OCI-LY7 (cell line): Measurements from ENCODE around the gene PLXNA1. TPM values are rescaled to one million over a fixed set of nuclear protein-coding genes. Genes with fewer than 3 reads are reported as not detected.

Source experiments
- BruUV-seq: library from RNA; stranded (reverse); fragments of 400-500 nt; replicated peaks from 2 replicates; lab custom pipeline; 2021; lab: Mats Ljungman, UMichigan
- CTCF ChIA-PET: fragments of 300-600 bp; sonication (Branson Sonifier 250); formaldehyde crosslinking; loops from one replicate; lab custom pipeline; 2022; ENCODE audit warnings: antibody characterized with exemption; ENCODE audit not compliant: unreplicated experiment; lab: Charles Lee
- POLR2A ChIA-PET: fragments of 300-600 bp; sonication (Branson Sonifier 250); formaldehyde crosslinking; loops from one replicate; lab custom pipeline; 2022; ENCODE audit warnings: antibody characterized with exemption; lab: Charles Lee
- DNase-seq: peaks from one replicate; pipeline ENCODE4 v3.0.0-alpha.2; 2015; ENCODE audit warnings: low spot score
- H2AFZ ChIP-seq: fragments of 200-600 bp; sonication (generic), shearing (Covaris generic); 2 replicates; pipeline ENCODE4 v1.6.1; 2014; ENCODE audit warnings: mild to moderate bottlenecking, antibody characterized with exemption, low read length, moderate library complexity
- H3K27ac ChIP-seq: fragments of 200-600 bp; sonication (generic); 2 replicates; pipeline ENCODE4 v1.5.1; 2014; ENCODE audit warnings: mixed run types, low read depth, mild to moderate bottlenecking, moderate library complexity, low read length, inconsistent platforms; ENCODE audit not compliant: poor library complexity, severe bottlenecking
- H3K36me3 ChIP-seq: fragments of 200-600 bp; sonication (generic); 2 replicates; pipeline ENCODE4 v1.6.1; 2014; ENCODE audit warnings: mild to moderate bottlenecking, antibody characterized with exemption, low read length, moderate library complexity, mixed read lengths; ENCODE audit not compliant: insufficient read depth
- H3K4me1 ChIP-seq: fragments of 200-600 bp; sonication (generic); 2 replicates; pipeline ENCODE4 v1.5.1; 2014; ENCODE audit warnings: mild to moderate bottlenecking, low read length; ENCODE audit not compliant: insufficient read depth, poor library complexity, severe bottlenecking
- H3K4me2 ChIP-seq: fragments of 200-600 bp; sonication (generic); 2 replicates; pipeline ENCODE4 v1.6.1; 2014; ENCODE audit warnings: mild to moderate bottlenecking, low read length
- H3K4me3 ChIP-seq: fragments of 200-600 bp; sonication (generic); 2 replicates; pipeline ENCODE4 v1.5.1; 2014; ENCODE audit warnings: mild to moderate bottlenecking, low read depth, low read length; ENCODE audit not compliant: poor library complexity, severe bottlenecking
- H3K79me2 ChIP-seq: fragments of 200-600 bp; sonication (generic); 2 replicates; pipeline ENCODE4 v1.6.1; 2016; ENCODE audit warnings: low read depth, mild to moderate bottlenecking, low read length, moderate library complexity, mixed read lengths; ENCODE audit not compliant: insufficient read depth
- H3K9me2 ChIP-seq: fragments of 200-600 bp; sonication (generic); 2 replicates; pipeline ENCODE4 v1.6.1; 2016; ENCODE audit warnings: mild to moderate bottlenecking, low read length, mixed read lengths; ENCODE audit not compliant: insufficient read depth
- H3K9me3 ChIP-seq: fragments of 200-600 bp; sonication (generic); 2 replicates; pipeline ENCODE4 v1.6.1; 2014; ENCODE audit warnings: mild to moderate bottlenecking, mixed run types, low read length, mixed read lengths
- H4K20me1 ChIP-seq: fragments of 200-600 bp; sonication (generic); 2 replicates; pipeline ENCODE4 v1.6.1; 2014; ENCODE audit warnings: mild to moderate bottlenecking, antibody characterized with exemption, low read length, moderate library complexity, mixed read lengths; ENCODE audit not compliant: insufficient read depth
- CTCF ChIP-seq: fragments of 200-600 bp; sonication (generic); conservative IDR thresholded peaks from 2 replicates; pipeline ENCODE4 v1.5.1; 2014; ENCODE audit warnings: mild to moderate bottlenecking, antibody characterized with exemption, low read length, moderate library complexity, mixed read lengths
- EZH2phosphoT487 ChIP-seq: fragments of 200-600 bp; sonication (generic); IDR thresholded peaks from 2 replicates; pipeline ENCODE4 v1.6.1; 2018; ENCODE audit warnings: low read depth, borderline replicate concordance, mild to moderate bottlenecking, mixed run types, antibody characterized with exemption, low read length, moderate library complexity, mixed read lengths
- intact Hi-C: fragments of 100-400 bp; cut with micrococcal nuclease; formaldehyde crosslinking; loops from one replicate; pipeline ENCODE4 v1.10.0; 2022; ENCODE audit not compliant: unreplicated experiment
- total RNA-seq, 2 experiments: library from RNA; depleted of rRNA in 1 of 2; stranded (reverse); fragments of >200 nt in 1 of 2; shearing (Covaris generic) in 1 of 2; gene quantifications; 2 replicates each; pipeline ENCODE4 v1.2.3, GENCODE V29; 2014 to 2022

Gene PLXNA1
- total RNA-seq, 2 experiments from 2014 or later = 3.6 to 4.4 TPM

- Histone ChIP-seq H3K4me3 (no peak overlapping the region), H3K4me2 (no peak overlapping the region), H3K9me2 (no peaks in the 10 kb centered on the region), H3K9me3 (no peaks in the 10 kb centered on the region), H3K27ac (no peak overlapping the region), H2AFZ (no peak overlapping the region), H3K36me3 (no peaks in the 10 kb centered on the region), H3K4me1 (peaks cover 15% of the 10 kb centered on the region), H3K79me2 (no peaks in the 10 kb centered on the region), H4K20me1 (0 out of 2 replicates have a peak, but pooled peaks cover 5% of the 10 kb centered on the region)
- no peak for DNase-seq
- intact Hi-C loops = loop anchor here (10.0 kb wide), 1 partner anchor 469 kb away; no protein-coding TSS in a partner anchor
- ChIA-PET CTCF (interaction anchor here (0.5 kb wide), 1 partner anchor 92 kb away, joined by 3 read pairs; no protein-coding TSS in a partner anchor), POLR2A (no interaction called here)
- TF ChIP-seq CTCF (no peak), EZH2phosphoT487 (no peak)
- BruUV-seq = no TSS peak
Observed at GRCh38 chr3:126985132-126985985, 2.4 kb downstream of the PLXNA1 start.

- Histone ChIP-seq H2AFZ (no peak overlapping the region), H3K4me3 (no peak overlapping the region), H3K79me2 (no peaks in the 10 kb centered on the region), H3K4me2 (no peak overlapping the region), H3K27ac (no peak overlapping the region), H4K20me1 (0 out of 2 replicates have a peak, but pooled peaks cover 5% of the 10 kb centered on the region), H3K36me3 (no peaks in the 10 kb centered on the region), H3K9me3 (no peaks in the 10 kb centered on the region), H3K4me1 (peaks cover 15% of the 10 kb centered on the region), H3K9me2 (no peaks in the 10 kb centered on the region)
- BruUV-seq = no TSS peak
- DNase-seq = no peak
- ChIA-PET CTCF (interaction anchor here (0.5 kb wide), 1 partner anchor 92 kb away, joined by 3 read pairs; no protein-coding TSS in a partner anchor), POLR2A (no interaction called here)
- TF ChIP-seq EZH2phosphoT487 = no peak
- TF ChIP-seq CTCF = no peak
- intact Hi-C loops = loop anchor here (10.0 kb wide), 1 partner anchor 469 kb away; no protein-coding TSS in a partner anchor
Observed at GRCh38 chr3:126986001-126986400, 3.1 kb downstream of the PLXNA1 start.
